GM23248 (cell line): ENCODE results near the gene MTMR11. TPM values are rescaled to one million over a fixed set of nuclear protein-coding genes. Genes with fewer than 3 reads are reported as not detected.

Experiments used
- DNase-seq: peaks from one replicate; pipeline ENCODE4 v3.0.0-alpha.2; 2015
- H2AFZ ChIP-seq: fragments of 200-600 bp; sonication (generic); 2 replicates; pipeline ENCODE4 v1.6.1; 2016; ENCODE audit warnings: antibody characterized with exemption
- H3F3A ChIP-seq: fragments of 200-600 bp; sonication (generic); 2 replicates; pipeline ENCODE4 v1.6.1; 2016; ENCODE audit warnings: mild to moderate bottlenecking, antibody characterized with exemption, mixed run types; ENCODE audit not compliant: insufficient read depth
- H3K27ac ChIP-seq: fragments of 200-600 bp; sonication (generic); 2 replicates; pipeline ENCODE4 v1.5.1; 2016; ENCODE audit warnings: mild to moderate bottlenecking
- H3K27me3 ChIP-seq: fragments of 200-600 bp; sonication (generic); replicated peaks from 2 replicates; pipeline ENCODE4 v1.6.1; 2016; ENCODE audit warnings: mild to moderate bottlenecking; ENCODE audit not compliant: insufficient read depth
- H3K36me3 ChIP-seq: fragments of 200-600 bp; sonication (generic); 2 replicates; pipeline ENCODE4 v1.6.1; 2016; ENCODE audit warnings: low read depth, mild to moderate bottlenecking
- H3K4me1 ChIP-seq: fragments of 200-600 bp; sonication (generic); 2 replicates; pipeline ENCODE4 v1.6.1; 2016; ENCODE audit warnings: mild to moderate bottlenecking; ENCODE audit not compliant: insufficient read depth
- H3K4me2 ChIP-seq: fragments of 200-600 bp; sonication (generic); one replicate; pipeline ENCODE4 v1.6.1; 2016; ENCODE audit warnings: mild to moderate bottlenecking; ENCODE audit not compliant: unreplicated experiment
- H3K4me3 ChIP-seq: fragments of 200-600 bp; sonication (generic); 2 replicates; pipeline ENCODE4 v1.5.1; 2016; ENCODE audit warnings: mild to moderate bottlenecking
- H3K79me2 ChIP-seq: fragments of 200-600 bp; sonication (generic); 2 replicates; pipeline ENCODE4 v1.6.1; 2016; ENCODE audit warnings: mild to moderate bottlenecking; ENCODE audit not compliant: insufficient read depth
- H3K9ac ChIP-seq: fragments of 200-600 bp; sonication (generic); 2 replicates; pipeline ENCODE4 v1.6.1; 2016; ENCODE audit warnings: mild to moderate bottlenecking
- H3K9me2 ChIP-seq: fragments of 200-600 bp; sonication (generic); 2 replicates; pipeline ENCODE4 v1.6.1; 2016; ENCODE audit warnings: mixed run types, mild to moderate bottlenecking, moderate library complexity; ENCODE audit not compliant: insufficient read depth
- H3K9me3 ChIP-seq: fragments of 200-600 bp; sonication (generic); one replicate; pipeline ENCODE4 v1.6.1; 2017; ENCODE audit warnings: low read depth
- H4K20me1 ChIP-seq: fragments of 200-600 bp; sonication (generic); 2 replicates; pipeline ENCODE4 v1.6.0; 2016; ENCODE audit not compliant: insufficient read depth
- EZH2 ChIP-seq: fragments of 200-600 bp; sonication (generic); IDR thresholded peaks from 2 replicates; pipeline ENCODE4 v1.6.1; 2018; ENCODE audit warnings: antibody characterized with exemption, mild to moderate bottlenecking; ENCODE audit not compliant: insufficient read depth, poor library complexity, severe bottlenecking
- EZH2phosphoT487 ChIP-seq: fragments of 200-600 bp; sonication (generic); IDR thresholded peaks from 2 replicates; pipeline ENCODE4 v1.6.1; 2018; ENCODE audit warnings: antibody characterized with exemption, moderate library complexity, mild to moderate bottlenecking, low read depth; ENCODE audit not compliant: insufficient read depth
- WGBS, 2 experiments: methylation state at CpG; one replicate each; pipeline ENCODE4 v1.1.6; 2015 to 2017; ENCODE audit warnings: low lambda C conversion rate in 2 of 2, low coverage in 1 of 2; ENCODE audit errors: missing lambda C conversion rate in 2 of 2; 5-methylcytosine and 5-hydroxymethylcytosine counted together
- in situ Hi-C: fragments of 300-500 bp; cut with MboI; formaldehyde crosslinking; loops from 2 replicates; pipeline ENCODE4 v1.15.0; 2020
- polyA plus RNA-seq: library from polyadenylated mRNA; unstranded; fragments of >200 nt; fragmentation: Nextera tagmentation; extraction: Ambion mirVana; gene quantifications from 2 replicates; pipeline ENCODE4 v1.2.1, GENCODE V29; 2016
- total RNA-seq: library from RNA; depleted of rRNA; stranded (reverse); fragments of >200 nt; shearing (Covaris generic); gene quantifications from 2 replicates; pipeline ENCODE4 v1.2.3, GENCODE V29; 2014

MTMR11 gene
- total and polyA plus RNA-seq, 2 experiments from 2014 or later = 12.4 to 13.1 TPM

- Histone ChIP-seq H3F3A (peaks cover 33% of the 10 kb centered on the region), H2AFZ (peak overlapping the region; percentile 21), H3K79me2 (peaks cover 28% of the 10 kb centered on the region), H3K9ac (peak overlapping the region; percentile 94), H3K9me2 (no peaks in the 10 kb centered on the region), H3K27me3 (no peaks in the 10 kb centered on the region), H3K9me3 (no peaks in the 10 kb centered on the region), H3K4me3 (peak overlapping the region; percentile 81), H3K27ac (peak overlapping the region; percentile 98), H3K36me3 (no peaks in the 10 kb centered on the region), H4K20me1 (no peaks in the 10 kb centered on the region), H3K4me1 (peaks cover 12% of the 10 kb centered on the region), H3K4me2 (peak overlapping the region; percentile 92)
- TF ChIP-seq EZH2phosphoT487 (no peak), EZH2 (no peak)
- in situ Hi-C loops = no loop called here
- DNase-seq = peak; percentile 94
- WGBS, 2 experiments = 2% methylated on average over 35 to 36 of the region's 36 CpGs
Measured at GRCh38 chr1:149885339-149886120, 51.1 kb downstream of the MTMR11 start.

GRCh38 chr1:149884433-149885338 lies 52.0 kb downstream of the MTMR11 start:
- Histone ChIP-seq H3K36me3 (no peaks in the 10 kb centered on the region), H3K27me3 (no peaks in the 10 kb centered on the region), H4K20me1 (no peaks in the 10 kb centered on the region), H3K79me2 (peaks cover 28% of the 10 kb centered on the region), H3K27ac (peak overlapping the region; percentile 98), H3K9me3 (no peaks in the 10 kb centered on the region), H3K9ac (peak overlapping the region; percentile 94), H3K9me2 (no peaks in the 10 kb centered on the region), H3K4me2 (peak overlapping the region; percentile 92), H3F3A (peaks cover 30% of the 10 kb centered on the region), H3K4me1 (peaks cover 12% of the 10 kb centered on the region), H2AFZ (peak overlapping the region; percentile 21), H3K4me3 (peak overlapping the region; percentile 81)
- 4 to 9% methylated on average over 9 of the region's 9 CpGs for WGBS, 2 experiments
- no peak for TF ChIP-seq EZH2phosphoT487
- TF ChIP-seq EZH2 = no peak
- in situ Hi-C loops = no loop called here
- peak; percentile 53 for DNase-seq

- peaks cover 23% of the 10 kb centered on the region for H3F3A ChIP-seq
- peak overlapping the region; percentile 94; the same call in 1 of the 2 replicates for H3K9ac ChIP-seq
- peak overlapping the region; percentile 81 for H3K4me3 ChIP-seq
- TF ChIP-seq EZH2 = no peak
- TF ChIP-seq EZH2phosphoT487 = no peak
- H3K36me3 ChIP-seq = no peaks in the 10 kb centered on the region
- no peaks in the 10 kb centered on the region for H3K9me3 ChIP-seq
- peaks cover 28% of the 10 kb centered on the region for H3K79me2 ChIP-seq
- no peak overlapping the region for H2AFZ ChIP-seq
- DNase-seq = no peak
- H3K9me2 ChIP-seq = no peaks in the 10 kb centered on the region
- H3K4me2 ChIP-seq = peak overlapping the region; percentile 92
- WGBS, 2 experiments = 93 to 99% methylated on average over 3 of the region's 3 CpGs
- H3K27ac ChIP-seq = no peak overlapping the region
- no peaks in the 10 kb centered on the region for H3K27me3 ChIP-seq
- in situ Hi-C loops = no loop called here
- H3K4me1 ChIP-seq = peaks cover 12% of the 10 kb centered on the region
- no peaks in the 10 kb centered on the region for H4K20me1 ChIP-seq
Measured at GRCh38 chr1:149883598-149884247, 53.0 kb downstream of the MTMR11 start.

GRCh38 chr1:149881876-149882275 lies 54.8 kb downstream of the MTMR11 start:
- no peaks in the 10 kb centered on the region for H3K9me2 ChIP-seq
- H3K27ac ChIP-seq = no peak overlapping the region
- no peak overlapping the region for H3K4me2 ChIP-seq
- H2AFZ ChIP-seq = no peak overlapping the region
- 87 to 89% methylated on average over 1 of the region's 1 CpG for WGBS, 2 experiments
- H3K9me3 ChIP-seq = no peaks in the 10 kb centered on the region
- no peaks in the 10 kb centered on the region for H3K27me3 ChIP-seq
- no peaks in the 10 kb centered on the region for H4K20me1 ChIP-seq
- peaks cover 28% of the 10 kb centered on the region for H3K79me2 ChIP-seq
- H3K9ac ChIP-seq = no peak overlapping the region
- in situ Hi-C loops = no loop called here
- no peaks in the 10 kb centered on the region for H3K36me3 ChIP-seq
- peaks cover 12% of the 10 kb centered on the region for H3K4me1 ChIP-seq
- no peak overlapping the region for H3K4me3 ChIP-seq
- TF ChIP-seq EZH2 = no peak
- TF ChIP-seq EZH2phosphoT487 = no peak
- no peak for DNase-seq
- peaks cover 16% of the 10 kb centered on the region for H3F3A ChIP-seq
